ENCODE results near the gene NUP188.

DNA sequence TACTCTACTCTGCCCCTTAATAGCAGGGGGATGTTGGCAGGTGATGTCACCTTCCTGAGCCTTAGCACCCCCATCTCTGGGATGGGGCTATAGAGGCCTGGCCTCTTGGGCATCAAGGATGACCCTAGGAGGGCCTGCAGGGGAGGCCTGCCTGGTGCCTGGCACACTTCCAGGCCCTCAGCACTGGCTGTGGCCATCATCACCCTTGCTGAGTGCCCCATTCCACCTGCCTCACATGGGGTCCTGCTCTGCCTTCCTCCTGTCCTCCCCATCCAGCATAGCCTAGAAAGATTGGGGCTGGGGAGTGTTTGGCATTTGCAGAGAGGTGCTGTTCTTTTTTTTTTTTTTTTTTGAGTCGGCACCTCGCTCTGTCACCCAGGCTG is 44.4 kb upstream of the NUP188 start:
- TF ChIP-seq CTCF (IDR thresholded peaks at IDR 0.05): no peak
- no peak for TF ChIP-seq EZH2 (IDR thresholded peaks at IDR 0.05; ENCODE audit: borderline replicate concordance, insufficient read depth, low read depth, low read length, poor library complexity, severe bottlenecking)

Data from B cell (primary cell).